Vagina (tissue), 2 donors: Measurements from ENCODE around the gene GDPD1.

ENCODE experiments used
- CTCF ChIP-seq, 3 experiments: fragments of 450-650 bp in 2 of 3; fragments of 200-600 bp in 1 of 3; sonication (generic) in 1 of 3; IDR thresholded peaks; one replicate each; pipeline ENCODE4 v1.5.1; 2017 to 2019; ENCODE audit warnings: antibody characterized with exemption in 3 of 3, mild to moderate bottlenecking in 2 of 3, moderate library complexity in 2 of 3
- POLR2AphosphoS5 ChIP-seq, 2 donors: sonication (generic); formaldehyde crosslinking; IDR thresholded peaks; one replicate each; pipeline ENCODE4 v1.9.0; 2017; ENCODE audit warnings: antibody characterized with exemption in 2 of 2, mild to moderate bottlenecking in 2 of 2, low read depth in 1 of 2; ENCODE audit not compliant: insufficient read depth in 1 of 2

GRCh38 chr17:59300941-59301340 lies 80.6 kb downstream of the GDPD1 start:
- TF ChIP-seq POLR2AphosphoS5 (IDR thresholded peaks at IDR 0.05; ENCODE audit: insufficient read depth in 1 of 2, low read depth in 1 of 2) (no peak), CTCF (IDR thresholded peaks at IDR 0.05) (no peak)
